Smooth muscle cell (in vitro differentiated cells): Measurements from ENCODE around the gene CNOT1. TPM values are rescaled to one million over a fixed set of nuclear protein-coding genes. Genes with fewer than 3 reads are reported as not detected.

Source experiments
- DNase-seq: peaks from one replicate; lab custom pipeline; 2025; ENCODE audit not compliant: unreplicated experiment; lab: John Stamatoyannopoulos, UW
- H2AFZ ChIP-seq: fragments of 200-600 bp; sonication (generic); 2 replicates; pipeline ENCODE4 v1.6.0; 2016; ENCODE audit warnings: antibody characterized with exemption, low read depth, mild to moderate bottlenecking
- H3F3A ChIP-seq: fragments of 200-600 bp; sonication (generic); 2 replicates; pipeline ENCODE4 v1.6.0; 2017; ENCODE audit warnings: antibody characterized with exemption, low read depth
- H3K27ac ChIP-seq: fragments of 200-600 bp; sonication (generic); 2 replicates; pipeline ENCODE4 v1.5.1; 2016; ENCODE audit warnings: low read depth, mild to moderate bottlenecking
- H3K27me3 ChIP-seq: fragments of 200-600 bp; sonication (generic); 2 replicates; pipeline ENCODE4 v1.6.1; 2016; ENCODE audit warnings: low read depth, mild to moderate bottlenecking
- H3K36me3 ChIP-seq: fragments of 200-600 bp; sonication (generic); 2 replicates; pipeline ENCODE4 v1.5.1; 2016; ENCODE audit warnings: low read depth
- H3K4me1 ChIP-seq: fragments of 200-600 bp; sonication (generic); 2 replicates; pipeline ENCODE4 v1.5.1; 2016; ENCODE audit warnings: low read depth
- H3K4me2 ChIP-seq: fragments of 200-600 bp; sonication (generic); 2 replicates; pipeline ENCODE4 v1.6.0; 2016; ENCODE audit warnings: mild to moderate bottlenecking
- H3K4me3 ChIP-seq: fragments of 200-600 bp; sonication (generic); 2 replicates; pipeline ENCODE4 v1.5.1; 2016; ENCODE audit warnings: mild to moderate bottlenecking
- H3K79me2 ChIP-seq: fragments of 200-600 bp; sonication (generic); 2 replicates; pipeline ENCODE4 v1.6.0; 2016; ENCODE audit warnings: low read depth, mild to moderate bottlenecking
- H3K9ac ChIP-seq: fragments of 200-600 bp; sonication (generic); 2 replicates; pipeline ENCODE4 v1.6.0; 2016; ENCODE audit warnings: low read depth
- H3K9me3 ChIP-seq: fragments of 200-600 bp; sonication (generic); replicated peaks from 2 replicates; pipeline ENCODE4 v1.5.1; 2016; ENCODE audit warnings: low read depth
- H4K20me1 ChIP-seq: fragments of 200-600 bp; sonication (generic); 2 replicates; pipeline ENCODE4 v1.6.0; 2016; ENCODE audit warnings: low read depth
- WGBS: methylation state at CpG from one replicate; pipeline ENCODE4 v1.1.7; 2016; ENCODE audit warnings: low lambda C conversion rate; 5-methylcytosine and 5-hydroxymethylcytosine counted together
- polyA plus RNA-seq: library from polyadenylated mRNA; unstranded; fragments of >200 nt; fragmentation: Nextera tagmentation; extraction: Ambion mirVana; gene quantifications from 2 replicates; pipeline ENCODE4 v1.2.1, GENCODE V29; 2016
- total RNA-seq: library from RNA; depleted of rRNA; stranded (reverse); fragments of >200 nt; gene quantifications from 2 replicates; pipeline ENCODE4 v1.2.3, GENCODE V29; 2014
- TF ChIP-seq, protein P1 (sequence below): fragments of 200-600 bp; sonication (generic); IDR thresholded peaks from 2 replicates; pipeline ENCODE4 v1.5.1; 2017; ENCODE audit warnings: borderline replicate concordance, mild to moderate bottlenecking, antibody characterized with exemption; ENCODE audit not compliant: insufficient read depth, poor library complexity, severe bottlenecking

CNOT1 gene
- total and polyA plus RNA-seq, 2 experiments from 2014 or later = 42.6 to 88.4 TPM

DNA sequence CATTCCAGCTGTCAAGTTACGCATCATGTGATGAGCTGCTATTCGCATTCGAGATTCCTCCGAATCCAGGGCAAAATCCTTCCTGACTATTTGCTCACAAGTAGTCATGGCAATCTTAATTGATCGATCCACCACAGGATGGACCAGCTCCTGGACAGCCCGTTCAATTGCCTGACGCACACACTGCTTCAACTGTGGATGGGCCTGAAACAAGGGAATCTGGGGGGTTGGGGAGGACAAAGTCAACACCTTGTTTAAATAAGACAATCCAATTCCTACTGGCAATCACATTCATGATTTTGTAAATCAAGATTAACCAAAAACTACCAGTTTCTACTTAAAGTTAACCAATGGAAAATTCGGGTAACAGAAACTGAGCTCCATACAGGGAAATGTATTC lies 85.9 kb downstream of the CNOT1 start:
- Histone ChIP-seq H3K9me3 (no peaks in the 10 kb centered on the region), H3K9ac (no peak overlapping the region), H3F3A (no peaks in the 10 kb centered on the region), H3K27ac (no peak overlapping the region), H4K20me1 (peaks cover 13% of the 10 kb centered on the region), H2AFZ (no peak overlapping the region), H3K36me3 (peaks cover 43% of the 10 kb centered on the region), H3K79me2 (no peaks in the 10 kb centered on the region), H3K4me2 (no peak overlapping the region), H3K27me3 (no peaks in the 10 kb centered on the region), H3K4me1 (no peaks in the 10 kb centered on the region), H3K4me3 (no peak overlapping the region)
- TF ChIP-seq, protein P1, sequence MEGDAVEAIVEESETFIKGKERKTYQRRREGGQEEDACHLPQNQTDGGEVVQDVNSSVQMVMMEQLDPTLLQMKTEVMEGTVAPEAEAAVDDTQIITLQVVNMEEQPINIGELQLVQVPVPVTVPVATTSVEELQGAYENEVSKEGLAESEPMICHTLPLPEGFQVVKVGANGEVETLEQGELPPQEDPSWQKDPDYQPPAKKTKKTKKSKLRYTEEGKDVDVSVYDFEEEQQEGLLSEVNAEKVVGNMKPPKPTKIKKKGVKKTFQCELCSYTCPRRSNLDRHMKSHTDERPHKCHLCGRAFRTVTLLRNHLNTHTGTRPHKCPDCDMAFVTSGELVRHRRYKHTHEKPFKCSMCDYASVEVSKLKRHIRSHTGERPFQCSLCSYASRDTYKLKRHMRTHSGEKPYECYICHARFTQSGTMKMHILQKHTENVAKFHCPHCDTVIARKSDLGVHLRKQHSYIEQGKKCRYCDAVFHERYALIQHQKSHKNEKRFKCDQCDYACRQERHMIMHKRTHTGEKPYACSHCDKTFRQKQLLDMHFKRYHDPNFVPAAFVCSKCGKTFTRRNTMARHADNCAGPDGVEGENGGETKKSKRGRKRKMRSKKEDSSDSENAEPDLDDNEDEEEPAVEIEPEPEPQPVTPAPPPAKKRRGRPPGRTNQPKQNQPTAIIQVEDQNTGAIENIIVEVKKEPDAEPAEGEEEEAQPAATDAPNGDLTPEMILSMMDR = no peak
- DNase-seq = no peak
- WGBS = 94% methylated on average over 8 of the region's 8 CpGs

DNA sequence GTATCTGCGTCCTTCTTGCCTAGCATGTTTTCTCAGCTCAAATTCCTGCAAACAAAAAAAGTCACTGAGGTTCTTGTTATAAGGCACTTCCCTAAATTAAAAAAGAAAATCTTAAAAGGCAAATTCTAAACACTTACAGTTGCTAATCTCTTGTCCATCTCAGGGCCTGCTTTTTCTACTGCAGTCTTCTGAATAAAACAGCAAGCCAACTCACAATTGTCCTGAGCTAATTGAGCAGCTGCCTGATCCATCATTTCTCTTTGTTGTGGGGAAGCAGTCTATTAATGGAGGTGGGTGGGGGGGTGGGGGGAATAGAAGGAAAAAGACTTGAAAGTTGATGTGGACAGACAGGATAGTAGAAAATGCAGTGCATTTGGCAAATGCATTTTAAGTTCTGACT lies 87.3 kb downstream of the CNOT1 start:
- H3K27ac ChIP-seq = no peak overlapping the region
- H3K9ac ChIP-seq = no peak overlapping the region
- H3F3A ChIP-seq = no peaks in the 10 kb centered on the region
- no peaks in the 10 kb centered on the region for H3K27me3 ChIP-seq
- TF ChIP-seq, protein P1 = no peak
- no peak overlapping the region for H2AFZ ChIP-seq
- DNase-seq = no peak
- H4K20me1 ChIP-seq = peaks cover 13% of the 10 kb centered on the region
- peaks cover 53% of the 10 kb centered on the region for H3K36me3 ChIP-seq
- no peaks in the 10 kb centered on the region for H3K4me1 ChIP-seq
- H3K9me3 ChIP-seq = no peaks in the 10 kb centered on the region
- WGBS = 100% methylated on average over 1 of the region's 1 CpG
- no peaks in the 10 kb centered on the region for H3K79me2 ChIP-seq
- H3K4me3 ChIP-seq = no peak overlapping the region
- H3K4me2 ChIP-seq = no peak overlapping the region

DNA sequence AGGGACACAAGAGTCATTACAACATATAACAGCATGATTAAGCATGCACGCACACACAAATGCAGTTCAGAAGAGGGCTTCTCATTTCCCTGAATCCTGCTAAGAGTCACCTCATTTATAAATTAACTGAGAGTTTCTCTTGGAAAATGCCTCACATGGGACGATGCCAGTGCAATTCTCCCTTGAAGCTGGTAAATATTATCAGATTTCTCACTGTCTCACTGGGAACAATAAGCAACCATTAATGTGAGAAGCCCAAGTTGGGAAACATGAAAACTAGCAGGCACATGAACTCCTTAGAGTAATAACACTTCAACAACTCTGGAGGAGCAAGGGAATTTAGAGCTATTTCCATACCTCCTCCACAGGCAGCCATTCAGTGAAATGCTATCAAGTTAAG lies 87.9 kb downstream of the CNOT1 start:
- Histone ChIP-seq H2AFZ (no peak overlapping the region), H3K9me3 (no peaks in the 10 kb centered on the region), H4K20me1 (peaks cover 13% of the 10 kb centered on the region), H3F3A (no peaks in the 10 kb centered on the region), H3K9ac (no peak overlapping the region), H3K4me3 (no peak overlapping the region), H3K27ac (no peak overlapping the region), H3K4me1 (no peaks in the 10 kb centered on the region), H3K4me2 (no peak overlapping the region), H3K79me2 (no peaks in the 10 kb centered on the region), H3K36me3 (peaks cover 53% of the 10 kb centered on the region), H3K27me3 (no peaks in the 10 kb centered on the region)
- no peak for DNase-seq
- WGBS = 96% methylated on average over 2 of the region's 2 CpGs
- TF ChIP-seq, protein P1 = no peak

DNA sequence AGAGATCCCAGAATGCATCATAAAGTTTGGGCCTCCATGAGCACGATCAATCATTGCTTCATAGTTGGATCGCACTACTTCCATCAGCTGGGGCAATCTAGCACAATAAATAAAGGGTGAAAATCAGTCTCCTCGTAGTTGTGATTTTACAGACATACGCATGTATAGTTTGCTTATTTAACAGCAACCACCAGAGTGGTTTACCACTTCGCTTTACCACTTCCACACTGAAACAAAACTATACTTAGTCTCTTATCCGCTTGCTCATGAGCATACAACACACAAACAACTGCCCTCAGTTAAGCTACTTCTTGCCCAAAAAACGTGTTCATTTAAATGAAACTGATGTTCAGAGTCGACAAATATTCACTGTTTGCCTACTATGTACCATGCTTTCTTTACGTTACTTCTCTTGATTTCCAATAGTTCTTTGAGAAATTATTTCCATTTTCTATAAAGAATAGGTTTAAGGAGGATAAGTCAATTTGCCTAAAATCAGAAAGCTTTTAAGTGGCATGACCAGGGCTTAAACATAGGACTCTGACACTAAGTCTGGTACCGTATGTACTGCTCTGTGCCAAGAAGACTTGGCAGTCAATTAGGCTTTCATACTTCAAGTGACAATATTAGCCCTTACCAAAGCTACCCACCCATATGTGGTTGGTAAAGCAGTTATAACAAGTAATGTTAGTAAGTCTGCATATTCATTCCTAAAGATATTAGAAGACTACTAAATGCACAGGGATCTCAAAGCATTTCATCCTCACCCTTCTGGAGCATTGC lies 92.3 kb downstream of the CNOT1 start:
- TF ChIP-seq, protein P1 = no peak
- no peaks in the 10 kb centered on the region for H3K79me2 ChIP-seq
- H3K9me3 ChIP-seq = no peaks in the 10 kb centered on the region
- WGBS = 92% methylated on average over 10 of the region's 10 CpGs
- no peak overlapping the region for H3K9ac ChIP-seq
- H3K4me3 ChIP-seq = no peak overlapping the region
- no peak overlapping the region for H2AFZ ChIP-seq
- H4K20me1 ChIP-seq = peaks cover 8% of the 10 kb centered on the region
- DNase-seq = no peak
- no peak overlapping the region for H3K27ac ChIP-seq
- H3K4me2 ChIP-seq = no peak overlapping the region
- no peaks in the 10 kb centered on the region for H3K27me3 ChIP-seq
- H3K36me3 ChIP-seq = peaks cover 55% of the 10 kb centered on the region
- no peaks in the 10 kb centered on the region for H3K4me1 ChIP-seq
- no peaks in the 10 kb centered on the region for H3F3A ChIP-seq
